GM19452 (cell line): ENCODE results near the gene RAP1GAP.

ENCODE experiments used
- ATAC-seq: cut with Tn5 transposase; IDR thresholded peaks from one replicate; pipeline ENCODE4 v1.9.1; 2021; ENCODE audit not compliant: unreplicated experiment

RAP1GAP gene

DNA sequence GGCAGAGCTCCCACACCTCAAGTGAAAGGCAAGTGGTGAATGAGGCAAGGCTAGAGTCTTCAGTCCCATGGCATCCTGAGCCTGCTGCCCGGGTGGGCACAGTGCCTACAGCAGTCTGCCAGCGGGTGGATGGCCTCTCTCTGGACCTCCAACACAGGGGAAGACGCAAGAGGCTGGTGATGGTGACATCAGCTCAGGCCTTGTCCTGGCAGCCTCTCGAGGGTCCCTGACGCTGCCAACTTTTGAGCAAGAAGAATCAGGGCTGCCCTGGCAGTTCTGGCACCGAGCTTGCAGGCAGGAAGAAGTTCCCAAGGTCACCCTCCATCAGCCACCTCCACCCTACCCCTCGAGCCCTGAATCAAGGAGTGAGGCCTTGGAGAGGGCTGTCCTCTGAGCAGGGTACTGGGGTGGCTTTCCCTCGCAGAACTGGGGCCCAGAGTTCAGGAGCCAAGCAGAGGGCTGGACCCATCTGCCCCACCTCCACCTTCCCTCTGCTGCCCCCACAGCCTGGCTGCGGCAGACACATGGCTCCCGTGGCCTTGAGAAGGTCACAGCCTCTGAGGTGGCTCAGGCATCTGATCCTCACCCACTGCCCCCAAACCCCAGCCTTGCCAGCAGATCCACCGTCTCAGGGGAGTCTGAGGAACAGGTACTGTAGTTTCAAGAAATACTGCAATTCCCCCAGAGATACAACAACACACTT is 5.8 kb downstream of the RAP1GAP start:
- no peak for ATAC-seq

GRCh38 chr1:21662426-21663247 is 6.5 kb downstream of the RAP1GAP start:
- no peak for ATAC-seq

DNA sequence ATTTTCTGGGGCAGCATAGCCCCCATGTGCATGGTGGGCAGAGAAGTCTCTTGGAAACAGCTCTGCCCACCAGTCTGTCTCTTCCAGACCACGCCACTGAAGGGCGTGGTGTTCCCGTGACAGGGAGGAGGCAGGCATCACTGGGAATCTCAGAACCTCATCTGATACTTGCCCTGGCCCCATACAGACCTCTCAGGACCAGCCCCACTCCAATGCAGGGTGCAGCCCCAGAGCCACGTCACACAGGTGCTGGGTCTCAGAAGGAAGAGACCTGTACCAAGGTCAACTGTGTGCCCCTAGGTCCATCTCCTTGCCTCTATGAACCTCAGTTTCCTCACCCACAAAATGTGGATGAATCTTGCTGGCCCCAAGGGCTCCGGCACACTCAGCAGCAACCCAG is 7.3 kb downstream of the RAP1GAP start:
- ATAC-seq, result no peak

DNA sequence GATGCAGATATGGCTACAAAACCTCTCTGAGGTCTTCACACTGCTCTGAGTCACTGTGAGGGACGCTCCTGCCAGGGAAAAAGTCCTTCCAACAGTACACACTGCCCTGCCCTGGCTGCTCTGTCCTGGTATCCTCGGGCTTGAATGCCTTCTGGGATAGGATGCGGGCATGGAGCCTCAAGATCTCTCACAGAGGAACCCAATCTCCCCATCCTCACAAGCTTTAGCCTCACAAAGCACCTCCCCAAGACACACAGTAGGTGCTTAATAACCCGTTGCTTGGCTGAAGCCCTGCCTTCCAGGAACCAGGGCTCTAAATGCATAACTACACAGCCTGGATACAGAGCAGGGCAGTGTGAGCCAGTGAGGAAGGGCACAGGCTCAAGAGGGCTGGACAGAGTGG is 9.2 kb downstream of the RAP1GAP start:
- ATAC-seq, result no peak

GRCh38 chr1:21659099-21659923 is 9.8 kb downstream of the RAP1GAP start:
- no peak for ATAC-seq

- ATAC-seq, result no peak
Measured at GRCh38 chr1:21657456-21658190, 11.5 kb downstream of the RAP1GAP start.

- no peak for ATAC-seq
Measured at GRCh38 chr1:21655748-21656147, 13.4 kb downstream of the RAP1GAP start.

- ATAC-seq, result no peak
Measured at GRCh38 chr1:21655259-21655658, 13.9 kb downstream of the RAP1GAP start.

- ATAC-seq, result no peak
Measured at GRCh38 chr1:21654209-21654608, 14.9 kb downstream of the RAP1GAP start.

- no peak for ATAC-seq
Measured at GRCh38 chr1:21653744-21654100, 15.4 kb downstream of the RAP1GAP start.

GRCh38 chr1:21652937-21653743 is 16.0 kb downstream of the RAP1GAP start:
- ATAC-seq, result no peak

GRCh38 chr1:21652101-21652936 is 16.8 kb downstream of the RAP1GAP start:
- no peak for ATAC-seq

DNA sequence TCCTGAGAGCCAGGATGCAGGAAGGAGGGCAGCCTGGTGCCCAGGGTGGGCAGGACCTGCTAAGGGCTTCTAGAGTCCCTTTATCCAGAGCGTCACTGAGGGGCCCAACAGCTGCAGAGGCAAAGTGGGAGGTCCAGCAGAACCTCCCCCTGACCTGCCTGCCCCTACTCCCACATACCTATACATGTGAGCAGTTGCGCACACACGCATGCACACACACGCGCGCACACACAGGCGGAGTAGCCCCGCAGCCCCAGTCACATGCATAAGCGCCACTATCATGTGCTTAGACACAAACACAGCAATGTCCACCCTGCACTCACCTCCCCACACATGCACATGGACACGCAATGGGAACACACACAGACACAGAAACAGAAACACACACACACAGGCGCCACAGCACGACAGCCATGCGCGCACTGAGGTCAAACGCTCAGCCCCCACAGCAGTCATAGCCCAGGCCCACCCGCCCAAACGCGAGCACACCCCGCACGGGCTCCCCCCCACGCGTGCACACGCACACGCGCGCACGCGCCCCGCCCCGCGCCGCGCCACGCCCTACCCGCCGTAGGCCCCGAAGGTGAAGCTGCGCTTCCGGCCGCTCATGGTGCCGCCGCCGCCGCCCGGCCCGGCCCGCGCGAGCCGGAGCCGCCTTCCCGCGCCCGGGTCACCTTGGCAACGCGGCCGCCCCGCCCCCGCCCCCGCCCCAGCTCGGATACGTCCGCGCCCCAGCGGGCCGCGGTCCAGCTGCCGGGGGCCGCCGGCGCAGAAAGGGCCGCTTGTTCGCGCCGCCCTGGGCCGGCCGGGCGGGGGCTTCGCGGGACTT is 17.7 kb downstream of the RAP1GAP start:
- ATAC-seq, result no peak

- ATAC-seq, result no peak
Measured at GRCh38 chr1:21650400-21650799, 18.8 kb downstream of the RAP1GAP start.

GRCh38 chr1:21649315-21649714 is 19.8 kb downstream of the RAP1GAP start:
- no peak for ATAC-seq

- no peak for ATAC-seq
Measured at GRCh38 chr1:21648791-21649190, 20.4 kb downstream of the RAP1GAP start.

DNA sequence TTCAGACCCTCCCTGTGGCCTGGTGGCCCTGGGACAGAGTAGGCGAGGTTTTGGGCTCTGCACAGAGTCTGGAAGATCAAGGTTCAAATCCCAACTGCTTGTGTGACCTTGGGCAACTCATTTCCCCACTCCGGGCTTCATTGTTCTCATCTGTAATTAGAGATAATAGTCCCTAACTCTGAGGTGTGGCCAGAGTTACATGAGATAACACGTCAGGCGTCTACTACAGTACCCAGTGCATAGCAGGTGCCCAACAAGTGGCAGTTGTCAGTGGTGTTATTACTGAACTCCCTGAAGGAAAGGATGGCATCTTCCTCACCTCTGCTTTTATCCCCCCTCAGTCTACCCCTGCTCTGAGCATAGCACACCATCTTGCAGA is 20.8 kb downstream of the RAP1GAP start:
- ATAC-seq, result no peak
